Muscle of arm (tissue), 12 donors: Measurements from ENCODE around the gene PTPRN2. TPM values are rescaled to one million over a fixed set of nuclear protein-coding genes. Genes with fewer than 3 reads are reported as not detected.
"Not testable (repeated sequence)": the region's sequence is repeated elsewhere in the genome, so short reads cannot be mapped to it uniquely, and the experiment has no call there.

Experiments used
- DNase-seq: peaks from one replicate; pipeline ENCODE4 v3.0.0-alpha.2; 2013
- polyA plus RNA-seq, 12 donors: library from polyadenylated mRNA; unstranded; fragments of 120-200 nt; gene quantifications; one replicate each; pipeline ENCODE4 v1.2.1, GENCODE V29; 2013; ENCODE audit not compliant: insufficient read length in 12 of 12

Gene PTPRN2
- polyA plus RNA-seq, 12 donors: 1.6 to 8.7 (median 2.3) TPM; not detected in 1

GRCh38 chr7:158034571-158034970 is 553.1 kb downstream of the PTPRN2 start:
- DNase-seq: no peak

DNA sequence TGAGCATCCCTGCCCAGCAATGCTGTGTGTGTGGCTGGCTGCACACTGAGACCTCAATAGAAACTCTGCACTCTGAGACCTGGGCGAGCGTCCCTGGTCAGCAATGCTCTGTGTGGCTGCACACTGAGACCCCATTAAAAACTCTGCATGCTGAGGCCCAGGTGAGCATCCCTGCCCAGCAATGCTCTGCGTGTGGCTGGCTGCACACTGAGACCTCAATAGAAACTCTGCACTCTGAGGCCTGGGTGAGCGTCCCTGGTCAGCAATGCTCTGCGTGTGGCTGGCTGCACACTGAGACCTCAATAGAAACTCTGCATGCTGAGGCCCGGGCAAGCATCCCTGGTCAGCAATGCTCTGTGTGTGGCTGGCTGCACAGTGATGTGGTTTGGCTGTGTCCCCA is 553.7 kb downstream of the PTPRN2 start:
- not testable (repeated sequence) for DNase-seq

DNA sequence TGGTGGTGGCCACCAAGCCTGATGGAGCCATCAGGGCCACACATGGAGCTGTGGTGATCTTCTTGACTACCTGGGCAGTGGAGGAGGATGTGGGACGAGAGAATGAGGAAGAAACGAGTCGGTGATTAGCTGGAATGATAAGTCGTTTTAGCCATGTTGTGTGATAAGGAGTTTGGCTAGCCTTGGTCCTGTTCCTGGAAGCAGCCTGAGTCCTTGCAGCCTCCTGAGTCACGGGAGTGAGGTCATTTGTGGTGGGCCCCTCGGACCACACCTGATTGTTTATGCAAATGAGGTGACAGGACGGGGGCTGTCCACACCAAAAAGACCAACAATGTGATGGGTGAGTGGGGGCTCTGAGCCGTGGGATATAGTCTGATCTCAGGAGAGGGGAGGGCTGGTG is 554.4 kb downstream of the PTPRN2 start:
- DNase-seq: no peak

DNA sequence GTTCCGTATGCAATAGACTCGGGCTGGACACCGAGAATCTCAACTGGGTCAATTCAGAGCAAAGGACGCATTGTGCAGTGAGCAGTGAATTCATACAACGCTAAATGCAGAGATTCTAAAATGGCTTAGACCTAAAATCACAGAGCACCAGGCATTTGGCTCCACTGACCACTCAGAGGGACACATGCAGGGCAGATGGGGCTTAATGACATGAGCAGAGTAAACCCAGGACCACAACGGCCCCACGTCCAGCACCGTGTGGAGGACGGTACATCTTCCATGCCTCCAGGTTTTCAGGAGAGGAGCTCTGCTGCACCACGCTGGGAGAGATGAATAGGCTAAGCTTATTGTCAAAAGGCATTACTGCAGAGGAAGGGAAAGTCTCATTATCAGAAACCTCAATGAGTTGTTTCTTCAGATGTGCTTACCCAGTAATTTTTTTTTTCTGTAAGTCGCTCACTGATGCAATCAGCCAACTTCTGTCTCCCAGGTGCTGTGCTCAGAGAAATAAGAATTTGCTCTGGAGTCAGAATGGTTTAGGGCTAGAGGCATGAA is 555.0 kb downstream of the PTPRN2 start:
- no peak for DNase-seq

DNA sequence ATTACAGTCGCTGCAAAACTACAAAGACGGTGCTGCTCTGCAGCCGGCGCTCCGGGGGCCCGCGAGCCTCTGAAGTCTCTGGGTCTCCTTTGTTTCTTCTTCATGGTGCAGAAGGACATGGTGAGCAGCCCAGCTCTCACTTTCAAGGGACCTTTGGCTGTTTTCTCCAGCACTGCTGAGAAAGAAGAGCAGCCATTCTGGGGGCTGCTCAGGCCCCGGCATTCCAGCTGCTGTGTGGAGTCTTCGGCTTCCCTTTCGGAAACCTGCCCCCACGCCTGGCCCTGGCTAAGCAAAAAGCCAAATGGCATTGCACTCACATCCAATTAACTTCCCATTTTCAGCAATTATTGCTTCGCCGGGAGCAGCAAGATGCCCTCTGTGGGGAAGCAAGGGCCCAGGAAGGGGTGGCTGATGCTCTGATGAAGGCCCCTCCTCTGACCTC is 555.7 kb downstream of the PTPRN2 start:
- no peak for DNase-seq

- no peak for DNase-seq
These were observed 557.1 kb downstream of the PTPRN2 start for GRCh38 chr7:158030566-158030965.

- DNase-seq: no peak
These were observed 557.6 kb downstream of the PTPRN2 start for GRCh38 chr7:158030071-158030470.

DNA sequence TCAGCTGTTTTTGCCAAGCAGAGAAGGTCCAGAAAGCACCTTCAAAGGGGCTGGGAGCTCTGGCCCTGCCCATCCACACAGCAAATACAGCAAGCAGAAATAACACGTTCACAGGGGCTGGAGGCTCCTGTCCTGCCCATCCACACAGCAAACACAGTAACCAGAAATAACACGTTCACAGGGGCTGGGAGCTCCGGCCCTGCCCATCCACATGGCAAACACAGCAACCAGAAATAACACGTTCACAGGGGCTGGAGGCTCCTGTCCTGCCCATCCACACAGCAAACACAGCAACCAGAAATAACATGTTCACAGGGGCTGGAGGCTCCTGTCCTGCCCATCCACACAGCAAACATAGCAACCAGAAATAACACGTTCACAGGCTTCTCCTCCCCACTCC is 558.1 kb downstream of the PTPRN2 start:
- DNase-seq: no peak

GRCh38 chr7:158028971-158029370 is 558.7 kb downstream of the PTPRN2 start:
- DNase-seq: no peak

DNA sequence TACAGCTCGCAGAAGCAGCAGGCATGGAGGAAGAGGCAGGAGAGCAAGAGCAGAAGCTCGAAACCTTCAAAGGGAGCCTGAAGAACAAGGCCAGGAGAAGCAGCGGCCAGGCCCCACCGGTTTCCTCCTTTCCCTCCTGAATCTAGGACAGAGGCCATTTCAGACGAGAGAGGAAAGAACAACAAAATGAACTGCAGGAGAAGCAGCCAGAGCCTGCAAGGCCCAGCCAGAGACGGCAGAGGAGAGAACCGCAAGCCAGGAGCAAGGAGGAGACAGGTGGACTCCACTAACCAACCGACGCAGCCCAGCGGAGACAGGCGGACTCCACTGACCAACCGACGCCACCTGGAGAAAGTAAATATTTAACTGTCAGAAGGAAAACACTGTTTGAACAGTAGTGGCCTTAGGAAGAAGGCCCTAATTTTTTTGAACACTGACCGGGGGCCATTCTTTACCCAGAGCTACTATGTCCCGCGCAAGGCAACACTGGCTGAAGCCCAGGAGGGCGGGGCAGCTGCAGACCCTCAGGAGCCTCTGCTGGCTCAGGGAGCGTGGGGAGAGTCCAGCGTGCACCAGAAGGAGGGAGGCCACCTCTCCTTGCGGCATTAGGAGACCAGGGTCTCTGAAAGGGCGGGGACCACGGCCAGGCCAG is 559.2 kb downstream of the PTPRN2 start:
- DNase-seq: no peak

DNA sequence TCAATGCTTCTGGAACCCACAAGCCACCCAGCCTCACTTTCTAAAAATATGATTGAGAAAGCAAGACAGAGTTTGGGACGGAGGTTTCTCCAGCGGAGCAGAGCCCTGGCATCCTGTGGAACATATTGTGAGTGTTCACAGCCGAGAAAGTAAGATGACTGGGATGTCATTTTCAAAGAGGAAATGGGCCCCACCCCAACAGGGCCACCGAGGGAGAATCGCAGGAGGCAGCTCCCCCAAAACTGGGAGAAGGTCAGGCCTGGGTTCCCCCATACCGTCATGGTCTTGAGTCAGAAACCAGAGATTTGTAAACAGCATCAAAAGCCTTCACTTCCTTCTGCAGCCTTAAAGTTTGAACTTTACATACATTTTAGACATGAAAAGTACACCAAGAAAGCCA is 560.0 kb downstream of the PTPRN2 start:
- no peak for DNase-seq

- no peak for DNase-seq
These were observed 560.9 kb downstream of the PTPRN2 start for GRCh38 chr7:158026636-158027265.

DNA sequence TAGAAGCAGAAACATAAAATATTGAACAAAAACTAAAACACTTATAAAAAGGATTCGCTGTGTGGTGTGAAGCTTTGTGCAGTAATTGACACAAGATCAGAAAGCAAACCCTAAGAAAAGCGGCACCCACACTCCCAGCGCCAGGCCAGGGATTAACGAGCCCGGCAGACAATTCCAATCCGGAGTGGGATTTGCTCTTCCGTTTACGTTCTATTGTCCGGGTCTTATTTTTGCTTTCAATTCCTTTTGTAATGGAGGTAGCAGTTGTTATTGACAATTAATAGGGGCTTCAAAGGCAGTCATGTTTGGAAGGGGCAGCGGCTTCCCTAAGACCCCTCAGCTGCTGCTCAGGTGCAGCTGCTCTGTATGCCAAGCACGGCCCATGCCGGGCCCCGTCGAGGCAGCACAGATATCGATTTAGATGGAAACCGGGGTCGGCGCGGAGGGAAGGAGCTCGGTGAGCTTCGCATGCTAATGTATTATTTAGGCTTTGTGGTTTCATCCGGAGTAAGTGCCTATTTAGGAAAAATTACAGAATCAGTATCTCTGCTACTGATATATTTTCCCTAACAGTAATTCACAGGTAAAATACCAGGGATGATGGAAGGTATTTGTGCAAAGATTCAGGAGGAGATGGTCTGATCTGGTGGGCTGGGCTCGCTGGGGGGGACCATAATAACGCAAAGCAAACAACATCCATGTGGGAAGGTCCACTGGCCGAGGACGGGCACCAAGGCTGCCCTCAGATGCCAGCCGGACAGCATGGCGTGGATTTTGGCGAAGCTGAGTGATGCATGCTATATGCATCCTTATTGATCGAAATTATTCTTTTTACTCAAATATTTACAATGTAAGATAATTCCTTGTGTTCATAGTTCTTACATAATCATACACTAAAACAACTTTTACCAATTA is 561.7 kb downstream of the PTPRN2 start:
- DNase-seq: no peak

- no peak for DNase-seq
These were observed 562.7 kb downstream of the PTPRN2 start for GRCh38 chr7:158024881-158025280.

DNA sequence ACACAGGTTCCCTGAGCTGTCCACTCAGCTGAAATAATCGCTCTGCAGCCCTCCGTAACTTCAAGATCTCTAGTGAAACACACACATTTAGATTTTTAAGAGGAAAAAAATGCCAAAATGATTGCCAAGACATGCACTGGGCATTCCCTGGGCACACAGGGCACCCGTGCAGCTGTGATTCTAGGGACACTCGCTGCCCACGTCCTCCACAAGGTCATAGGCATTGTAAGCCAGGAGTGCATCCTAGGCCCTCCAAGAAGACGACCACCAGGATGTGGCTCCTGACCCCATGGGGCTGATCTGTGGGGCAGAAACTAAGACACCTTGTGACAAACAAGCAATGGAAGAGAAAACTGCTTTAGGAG is 563.3 kb downstream of the PTPRN2 start:
- no peak for DNase-seq

DNA sequence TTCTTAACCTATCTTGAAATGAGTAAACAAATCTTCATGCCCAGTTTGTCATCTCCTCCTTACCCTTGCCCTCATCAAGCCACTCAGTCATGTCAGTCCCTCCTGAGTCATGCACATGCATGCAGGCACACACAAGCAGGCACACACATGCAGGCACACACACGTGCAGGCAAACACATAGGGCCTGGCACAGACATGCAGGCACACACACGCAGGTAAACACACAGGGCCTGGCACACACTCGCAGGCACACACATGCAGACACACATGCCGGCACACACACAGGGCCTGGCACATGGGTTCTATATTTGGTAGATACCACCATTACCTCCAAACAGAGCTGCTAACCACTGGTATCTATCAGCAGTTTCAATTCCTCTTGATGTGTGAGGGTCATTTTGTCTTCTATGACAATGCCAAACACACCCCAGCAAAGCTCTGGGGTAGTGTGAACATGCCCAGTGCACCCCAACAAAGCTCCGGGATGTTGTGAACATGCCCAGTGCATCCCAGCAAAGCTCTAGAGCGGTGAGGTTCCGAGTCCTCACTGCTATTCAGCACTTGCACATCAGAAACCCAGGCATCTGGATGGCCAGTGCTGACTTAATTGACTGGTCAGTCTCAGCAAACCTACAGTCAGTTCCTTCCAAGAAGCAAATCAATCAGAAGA is 563.8 kb downstream of the PTPRN2 start:
- no peak for DNase-seq

DNA sequence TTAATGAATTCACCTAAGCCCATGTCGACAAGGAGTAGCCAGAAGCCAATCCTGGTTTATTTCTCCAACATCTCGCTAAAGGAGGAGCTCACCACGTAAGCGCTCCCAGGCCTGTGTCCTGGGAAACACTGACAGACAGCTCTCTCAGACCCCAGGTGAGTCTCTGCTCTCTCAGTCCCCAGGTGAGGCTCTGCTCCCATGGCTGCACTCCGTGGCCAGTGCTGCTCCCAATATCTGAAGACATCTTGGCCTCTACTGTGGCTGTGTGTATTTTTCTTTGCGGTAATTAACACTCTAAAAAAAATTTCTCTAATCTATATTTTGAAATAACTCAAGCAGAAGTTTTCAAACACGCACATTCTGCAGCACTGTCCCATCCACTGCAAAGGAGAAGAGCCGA is 564.5 kb downstream of the PTPRN2 start:
- no peak for DNase-seq

GRCh38 chr7:158022601-158023000 is 565.0 kb downstream of the PTPRN2 start:
- DNase-seq: no peak

GRCh38 chr7:158021836-158022235 is 565.8 kb downstream of the PTPRN2 start:
- DNase-seq: no peak

GRCh38 chr7:158020706-158021095 is 566.9 kb downstream of the PTPRN2 start:
- no peak for DNase-seq

DNA sequence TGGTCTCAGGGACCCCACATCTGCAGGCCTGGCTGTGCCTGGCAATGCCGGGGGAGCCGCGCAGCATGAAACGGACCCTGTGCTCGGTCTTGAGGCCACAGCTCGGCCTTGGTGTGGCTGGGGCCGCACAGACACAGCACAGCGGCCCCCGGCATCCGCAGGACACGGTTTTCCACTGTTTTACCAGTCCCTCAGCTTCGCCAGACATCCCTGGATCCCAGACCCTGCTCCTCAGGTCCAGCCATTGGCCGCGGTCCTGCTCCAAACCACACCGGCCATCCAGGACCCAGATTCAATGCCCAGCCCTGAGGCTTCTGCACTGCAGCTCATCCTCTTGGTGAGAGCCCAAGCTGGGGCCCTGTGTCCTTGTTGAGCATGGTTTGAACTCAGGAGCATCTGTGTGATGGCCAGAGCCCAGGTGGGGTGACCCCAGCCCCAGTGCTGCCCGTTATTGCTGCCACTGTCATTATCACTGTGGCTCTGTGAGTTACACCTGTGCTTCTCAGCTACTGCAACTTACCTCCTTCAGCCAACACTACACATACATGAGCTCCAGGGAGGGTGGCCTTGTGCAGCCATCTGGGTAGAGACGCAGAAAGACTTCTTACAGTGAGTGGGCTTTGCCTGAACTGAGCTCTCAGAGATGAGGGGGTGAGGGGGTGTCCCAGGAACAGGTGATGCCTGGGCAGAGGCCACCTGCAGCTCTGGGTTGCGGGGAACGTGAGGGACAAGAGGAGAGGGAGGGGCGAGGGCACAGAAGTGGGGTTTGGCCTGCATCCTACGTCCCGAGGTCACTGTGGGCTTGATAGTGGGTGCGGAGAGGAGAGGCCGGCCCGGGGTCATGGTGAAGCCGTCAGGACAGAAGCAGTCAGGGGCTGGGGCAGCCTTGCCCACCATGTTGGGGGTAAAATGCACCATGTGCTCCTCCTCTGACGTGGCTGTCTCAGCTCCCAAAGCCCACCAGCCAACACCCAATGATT is 567.6 kb downstream of the PTPRN2 start:
- no peak for DNase-seq
